SK-N-SH treated with all-trans-retinoic acid at 6 μM for 48 hours (cell line): ENCODE data around the gene POLD1.

Experiments
- ATAC-seq: fragments of 200-7000 bp; cut with Tn5 transposase; 3 replicates; pipeline ENCODE4 v1.9.1; 2020; ENCODE audit warnings: mild to moderate bottlenecking, moderate library complexity
- ARNTL ChIP-seq: fragments of 450-650 bp; formaldehyde crosslinking; IDR thresholded peaks from 2 replicates; pipeline ENCODE4 v1.5.0; 2020; ENCODE audit warnings: low read depth, mild to moderate bottlenecking, moderate library complexity, borderline replicate concordance
- BACH2 ChIP-seq: fragments of 250-450 bp; sonication (Bioruptor Pico); IDR thresholded peaks from 2 replicates; pipeline ENCODE4 v1.9.0; 2021; ENCODE audit warnings: mild to moderate bottlenecking, borderline replicate concordance
- CREB5 ChIP-seq: fragments of 250-450 bp; sonication (Bioruptor Pico); IDR thresholded peaks from 2 replicates; pipeline ENCODE4 v1.5.1; 2020; ENCODE audit warnings: low read depth, mild to moderate bottlenecking, moderate library complexity
- CSDC2 ChIP-seq: fragments of 250-450 bp; sonication (Bioruptor Pico); IDR thresholded peaks from 2 replicates; pipeline ENCODE4 v1.5.0; 2020; ENCODE audit warnings: mild to moderate bottlenecking, moderate library complexity
- CSRNP3 ChIP-seq: fragments of 250-450 bp; sonication (Bioruptor Pico); IDR thresholded peaks from 2 replicates; pipeline ENCODE4 v1.5.1; 2021; ENCODE audit warnings: mild to moderate bottlenecking, moderate library complexity
- ESRRG ChIP-seq: fragments of 250-450 bp; sonication (Bioruptor Pico); IDR thresholded peaks from 2 replicates; pipeline ENCODE4 v1.6.1; 2021; ENCODE audit warnings: mild to moderate bottlenecking
- GLIS3 ChIP-seq: fragments of 250-450 bp; sonication (Bioruptor Pico); IDR thresholded peaks from 2 replicates; pipeline ENCODE4 v1.5.0; 2020; ENCODE audit warnings: mild to moderate bottlenecking, moderate library complexity
- ISL1 ChIP-seq: fragments of 250-450 bp; sonication (Bioruptor Pico); IDR thresholded peaks from 2 replicates; pipeline ENCODE4 v2.1.2; 2022; ENCODE audit warnings: mild to moderate bottlenecking, moderate library complexity
- OSR1 ChIP-seq: fragments of 250-450 bp; sonication (Bioruptor Pico); IDR thresholded peaks from 2 replicates; pipeline ENCODE4 v1.8.0; 2022; ENCODE audit warnings: moderate library complexity, mild to moderate bottlenecking, inconsistent platforms
- PATZ1 ChIP-seq: fragments of 250-450 bp; sonication (Bioruptor Pico); IDR thresholded peaks from 2 replicates; pipeline ENCODE4 v1.8.0; 2020; ENCODE audit warnings: mild to moderate bottlenecking, moderate library complexity, borderline replicate concordance
- POU6F1 ChIP-seq: fragments of 250-450 bp; sonication (Bioruptor Pico); IDR thresholded peaks from 2 replicates; pipeline ENCODE4 v1.8.0; 2021; ENCODE audit warnings: low read depth, mild to moderate bottlenecking, moderate library complexity, borderline replicate concordance
- PPARA ChIP-seq: fragments of 250-450 bp; sonication (Bioruptor Pico); IDR thresholded peaks from 2 replicates; pipeline ENCODE4 v1.5.0; 2020; ENCODE audit warnings: mild to moderate bottlenecking, borderline replicate concordance
- RARB ChIP-seq: fragments of 250-450 bp; sonication (Bioruptor Pico); IDR thresholded peaks from 2 replicates; pipeline ENCODE4 v1.8.0; 2021; ENCODE audit warnings: mild to moderate bottlenecking, moderate library complexity
- SNAI2 ChIP-seq: fragments of 250-450 bp; sonication (Bioruptor Pico); IDR thresholded peaks from 2 replicates; pipeline ENCODE4 v1.5.0; 2020; ENCODE audit warnings: mild to moderate bottlenecking, moderate library complexity
- TCF4 ChIP-seq: fragments of 250-450 bp; sonication (Bioruptor Pico); IDR thresholded peaks from 2 replicates; pipeline ENCODE4 v1.8.0; 2021; ENCODE audit warnings: mild to moderate bottlenecking, moderate library complexity, borderline replicate concordance
- TOX ChIP-seq: fragments of 250-450 bp; sonication (Bioruptor Pico); IDR thresholded peaks from 2 replicates; pipeline ENCODE4 v1.8.0; 2021; ENCODE audit warnings: mild to moderate bottlenecking, moderate library complexity, borderline replicate concordance
- TSHZ2 ChIP-seq: fragments of 250-450 bp; sonication (Bioruptor Pico); IDR thresholded peaks from 2 replicates; pipeline ENCODE4 v1.5.0; 2020; ENCODE audit warnings: mild to moderate bottlenecking, moderate library complexity
- ZFP3 ChIP-seq: fragments of 250-450 bp; sonication (Bioruptor Pico); IDR thresholded peaks from 2 replicates; pipeline ENCODE4 v1.5.0; 2020; ENCODE audit warnings: mild to moderate bottlenecking, moderate library complexity
- ZFP30 ChIP-seq: fragments of 450-650 bp; formaldehyde crosslinking; IDR thresholded peaks from 2 replicates; pipeline ENCODE4 v1.5.0; 2022; ENCODE audit warnings: mild to moderate bottlenecking, moderate library complexity
- ZNF565 ChIP-seq: fragments of 450-650 bp; formaldehyde crosslinking; conservative IDR thresholded peaks from 2 replicates; pipeline ENCODE4 v1.5.0; 2020; ENCODE audit warnings: low read depth, mild to moderate bottlenecking, moderate library complexity
- ZNF70 ChIP-seq: fragments of 450-650 bp; formaldehyde crosslinking; IDR thresholded peaks from 2 replicates; pipeline ENCODE4 v1.5.0; 2020; ENCODE audit warnings: mild to moderate bottlenecking, moderate library complexity
- ZNF8 ChIP-seq: fragments of 450-650 bp; formaldehyde crosslinking; IDR thresholded peaks from 2 replicates; pipeline ENCODE4 v1.5.0; 2020; ENCODE audit warnings: mild to moderate bottlenecking, moderate library complexity

POLD1 gene

GRCh38 chr19:50377051-50377461, 7.1 kb upstream of the POLD1 start:
- TF ChIP-seq SNAI2 (CRISPR knock-in tag) (no peak), CSRNP3 (CRISPR knock-in tag) (no peak), TCF4 (CRISPR knock-in tag) (no peak), ISL1 (CRISPR knock-in tag) (no peak), ZNF70 (CRISPR knock-in tag) (no peak), CREB5 (CRISPR knock-in tag) (no peak), ZNF565 (CRISPR knock-in tag) (no peak), GLIS3 (CRISPR knock-in tag) (no peak), ZFP3 (CRISPR knock-in tag) (no peak)
- TF ChIP-seq, all 23 proteins: peak for 0
- ATAC-seq: peak; percentile 34

- TF ChIP-seq CSDC2 (CRISPR knock-in tag) (no peak), BACH2 (CRISPR knock-in tag) (no peak), PPARA (CRISPR knock-in tag) (no peak), ESRRG (CRISPR knock-in tag) (no peak), POU6F1 (CRISPR knock-in tag) (no peak), ARNTL (no peak), ZNF70 (CRISPR knock-in tag) (no peak), ZFP3 (CRISPR knock-in tag) (no peak), TSHZ2 (CRISPR knock-in tag) (no peak), ZFP30 (CRISPR knock-in tag) (no peak), ISL1 (CRISPR knock-in tag) (no peak), ZNF565 (CRISPR knock-in tag) (no peak), OSR1 (CRISPR knock-in tag) (no peak), GLIS3 (CRISPR knock-in tag) (no peak), TOX (no peak), PATZ1 (CRISPR knock-in tag) (no peak), TCF4 (CRISPR knock-in tag) (no peak)
- no peak for ATAC-seq
Measured at GRCh38 chr19:50377517-50377916, 6.6 kb upstream of the POLD1 start.

- no peak for ATAC-seq
- TF ChIP-seq CSRNP3 (CRISPR knock-in tag) (no peak), RARB (no peak), ZNF70 (CRISPR knock-in tag) (no peak), ARNTL (no peak), OSR1 (CRISPR knock-in tag) (no peak), BACH2 (CRISPR knock-in tag) (no peak), TOX (no peak), CSDC2 (CRISPR knock-in tag) (no peak), POU6F1 (CRISPR knock-in tag) (no peak), ZFP30 (CRISPR knock-in tag) (no peak), ESRRG (CRISPR knock-in tag) (no peak), ZNF8 (CRISPR knock-in tag) (no peak), SNAI2 (CRISPR knock-in tag) (no peak), TCF4 (CRISPR knock-in tag) (no peak), GLIS3 (CRISPR knock-in tag) (no peak), ZFP3 (CRISPR knock-in tag) (no peak)
Measured at GRCh38 chr19:50378169-50378862, 5.8 kb upstream of the POLD1 start.
